MM.1S (cell line): ENCODE data around the gene LIPG.

Experiments used
- EZH2 ChIP-seq: fragments of 300-600 bp; sonication (generic); optimal IDR thresholded peaks from 2 replicates; pipeline ENCODE3; 2017; ENCODE audit warnings: low read depth, mild to moderate bottlenecking, antibody characterized with exemption, low read length, mixed read lengths
- TF ChIP-seq, protein P1 (sequence below): fragments of 300-600 bp; sonication (generic); IDR thresholded peaks from 2 replicates; pipeline ENCODE4 v1.5.1; 2016; ENCODE audit warnings: antibody characterized with exemption, low read length, mixed read lengths

DNA sequence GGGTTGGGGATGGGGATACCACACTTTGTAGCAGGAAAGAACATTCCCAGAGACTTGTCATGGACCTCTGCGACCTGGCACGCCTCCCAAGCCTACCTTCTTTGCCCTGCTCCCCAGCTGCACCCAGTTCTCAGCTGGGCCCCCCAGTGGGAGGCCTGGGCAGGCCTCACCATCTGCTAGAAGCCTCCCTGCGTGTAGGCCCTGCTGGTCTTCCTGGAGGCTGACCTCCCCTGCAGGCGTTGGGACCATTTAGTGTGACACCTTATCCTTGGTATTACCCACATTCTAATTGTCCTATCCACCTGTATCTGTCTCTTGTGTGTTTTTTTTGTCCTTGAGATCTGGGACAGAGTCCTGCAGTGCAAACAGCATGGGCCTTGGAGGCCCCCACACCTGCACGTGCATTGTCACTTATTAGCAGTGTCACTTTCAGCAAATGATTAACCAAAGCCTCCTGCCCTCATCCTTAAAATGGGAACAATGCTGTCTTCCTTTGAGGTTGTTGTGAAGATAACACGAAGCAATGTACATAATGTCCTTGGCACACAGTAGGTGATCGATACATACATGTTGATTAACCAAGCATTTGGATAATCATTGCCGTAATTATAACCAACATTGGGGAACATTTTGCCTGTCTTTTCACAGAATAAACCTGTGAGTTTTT lies 77.2 kb downstream of the LIPG start:
- TF ChIP-seq, protein P1, sequence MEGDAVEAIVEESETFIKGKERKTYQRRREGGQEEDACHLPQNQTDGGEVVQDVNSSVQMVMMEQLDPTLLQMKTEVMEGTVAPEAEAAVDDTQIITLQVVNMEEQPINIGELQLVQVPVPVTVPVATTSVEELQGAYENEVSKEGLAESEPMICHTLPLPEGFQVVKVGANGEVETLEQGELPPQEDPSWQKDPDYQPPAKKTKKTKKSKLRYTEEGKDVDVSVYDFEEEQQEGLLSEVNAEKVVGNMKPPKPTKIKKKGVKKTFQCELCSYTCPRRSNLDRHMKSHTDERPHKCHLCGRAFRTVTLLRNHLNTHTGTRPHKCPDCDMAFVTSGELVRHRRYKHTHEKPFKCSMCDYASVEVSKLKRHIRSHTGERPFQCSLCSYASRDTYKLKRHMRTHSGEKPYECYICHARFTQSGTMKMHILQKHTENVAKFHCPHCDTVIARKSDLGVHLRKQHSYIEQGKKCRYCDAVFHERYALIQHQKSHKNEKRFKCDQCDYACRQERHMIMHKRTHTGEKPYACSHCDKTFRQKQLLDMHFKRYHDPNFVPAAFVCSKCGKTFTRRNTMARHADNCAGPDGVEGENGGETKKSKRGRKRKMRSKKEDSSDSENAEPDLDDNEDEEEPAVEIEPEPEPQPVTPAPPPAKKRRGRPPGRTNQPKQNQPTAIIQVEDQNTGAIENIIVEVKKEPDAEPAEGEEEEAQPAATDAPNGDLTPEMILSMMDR = no peak
- no peak for TF ChIP-seq EZH2
